Stimulated activated CD4-positive, alpha-beta T cell treated with anti-CD3 and anti-CD28 coated beads, Interleukin-1b, Interleukin-23, amount 100 ng/mL, for 24 hours (primary cell): ENCODE results near the gene ENTREP3.
"Not testable (repeated sequence)": the region's sequence is repeated elsewhere in the genome, so short reads cannot be mapped to it uniquely, and the experiment has no call there.

Experiments used
- DNase-seq, 4 experiments: peaks; one replicate each; pipeline ENCODE4 v3.0.0-alpha.2; 2020; ENCODE audit warnings: low read depth in 4 of 4, low spot score in 1 of 4

Gene ENTREP3

DNA sequence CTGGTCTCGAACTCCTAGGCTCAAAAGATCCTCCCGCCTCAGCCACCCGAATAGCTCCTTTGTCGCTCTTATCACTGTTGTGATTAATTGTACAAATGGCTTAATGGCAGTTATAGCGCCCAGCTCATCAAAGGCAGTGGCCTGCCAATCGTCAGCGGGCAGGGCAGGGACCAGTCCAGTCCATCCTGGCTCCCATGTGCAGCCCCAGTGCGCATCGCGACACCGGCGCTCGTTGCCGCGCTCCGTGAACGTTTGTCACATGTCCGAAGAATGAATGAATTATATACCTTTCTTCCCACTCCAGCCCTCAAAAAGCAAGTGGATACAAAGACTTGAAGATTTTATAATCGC is 28.4 kb downstream of the ENTREP3 start:
- peak in 1 of 4 experiments; percentile 45 for DNase-seq

- peak in 3 of 4 experiments; percentile 62 to 95 (median 69) for DNase-seq
Measured at GRCh38 chr1:155226188-155226909, 28.9 kb downstream of the ENTREP3 start.

- DNase-seq, result not testable (repeated sequence)
Measured at GRCh38 chr1:155225404-155225759, 29.9 kb downstream of the ENTREP3 start.

GRCh38 chr1:155223047-155223446 is 32.2 kb downstream of the ENTREP3 start:
- no peak for DNase-seq

DNA sequence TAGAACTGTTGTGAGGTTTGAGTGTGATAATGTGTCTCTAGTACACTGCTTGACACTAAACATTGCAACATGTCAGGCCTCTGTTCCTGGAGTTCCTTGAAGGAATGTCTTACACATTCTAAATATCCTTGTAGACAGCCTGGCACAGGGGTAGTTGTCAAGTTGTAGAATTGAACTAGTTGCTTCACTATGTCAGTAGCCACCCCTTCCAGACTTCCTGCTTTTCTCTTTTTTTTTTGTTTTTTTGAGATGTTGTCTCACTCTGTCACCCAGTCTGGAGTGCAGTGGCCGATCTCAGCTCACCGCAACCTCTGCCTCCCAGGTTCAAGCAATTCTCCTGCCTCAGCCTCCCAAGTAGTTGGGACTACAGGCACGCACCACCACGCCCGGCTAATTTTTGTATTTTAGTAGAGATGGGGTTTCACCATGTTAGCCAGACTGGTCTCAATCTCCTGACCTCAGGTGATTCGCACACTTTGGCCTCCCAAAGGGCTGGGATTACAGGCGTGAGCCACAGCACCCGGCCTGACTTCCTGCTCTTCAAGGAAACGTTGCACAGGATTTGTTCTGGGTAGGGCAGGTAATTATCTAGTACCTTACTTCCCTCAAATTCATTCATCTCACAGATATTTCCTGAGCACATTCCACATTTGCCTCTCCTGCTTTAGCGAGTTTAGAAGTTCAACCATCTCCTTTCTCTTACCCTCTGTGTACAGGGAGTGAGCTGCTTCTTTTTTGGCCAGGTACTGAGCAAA is 34.9 kb downstream of the ENTREP3 start:
- not testable (repeated sequence) for DNase-seq

DNA sequence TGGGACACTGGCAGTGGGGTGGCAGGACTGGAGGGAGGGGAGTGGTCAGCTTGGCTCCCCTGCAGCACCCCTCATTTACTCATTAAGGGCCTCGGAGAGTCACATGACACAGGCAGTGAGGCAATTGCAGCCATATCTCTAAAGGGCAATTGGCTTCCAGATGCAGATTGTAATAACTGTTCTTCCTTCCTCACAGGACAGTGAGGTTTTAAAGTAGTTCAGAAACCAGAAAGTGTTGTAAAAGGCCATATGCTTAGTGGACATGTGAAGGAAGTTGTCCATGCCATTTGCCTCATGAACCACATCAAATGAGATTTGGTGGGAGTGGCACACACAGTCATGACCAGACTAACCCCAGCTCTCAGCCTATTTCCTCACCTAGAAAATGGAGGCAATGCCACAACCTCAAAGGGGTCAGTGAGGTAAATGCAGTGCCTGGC is 35.7 kb downstream of the ENTREP3 start:
- DNase-seq, result no peak

GRCh38 chr1:155218854-155219591 is 36.3 kb downstream of the ENTREP3 start:
- DNase-seq, result no peak

DNA sequence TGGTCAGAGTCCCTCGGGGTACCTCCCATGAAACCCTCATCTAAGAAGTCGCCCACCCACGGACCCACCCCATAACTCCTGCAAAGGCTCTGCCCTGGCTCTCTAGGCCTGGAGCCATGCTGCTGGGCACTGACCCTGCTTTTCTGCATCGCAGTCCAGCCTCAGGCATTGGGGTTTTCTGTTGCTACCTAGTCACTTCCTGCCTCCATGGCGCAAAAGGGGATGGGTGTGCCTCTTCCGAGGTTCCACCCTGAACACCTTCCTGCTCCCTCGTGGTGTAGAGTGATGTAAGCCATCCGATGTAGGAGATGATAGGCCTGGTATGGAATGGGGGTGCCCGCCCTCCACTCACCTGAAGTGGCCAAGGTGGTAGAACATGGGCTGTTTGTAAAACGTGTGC is 40.6 kb downstream of the ENTREP3 start:
- DNase-seq, result not testable (repeated sequence)

- DNase-seq, result not testable (repeated sequence)
Measured at GRCh38 chr1:155212051-155212440, 43.2 kb downstream of the ENTREP3 start.

- DNase-seq, result not testable (repeated sequence)
Measured at GRCh38 chr1:155211381-155212050, 43.8 kb downstream of the ENTREP3 start.

DNA sequence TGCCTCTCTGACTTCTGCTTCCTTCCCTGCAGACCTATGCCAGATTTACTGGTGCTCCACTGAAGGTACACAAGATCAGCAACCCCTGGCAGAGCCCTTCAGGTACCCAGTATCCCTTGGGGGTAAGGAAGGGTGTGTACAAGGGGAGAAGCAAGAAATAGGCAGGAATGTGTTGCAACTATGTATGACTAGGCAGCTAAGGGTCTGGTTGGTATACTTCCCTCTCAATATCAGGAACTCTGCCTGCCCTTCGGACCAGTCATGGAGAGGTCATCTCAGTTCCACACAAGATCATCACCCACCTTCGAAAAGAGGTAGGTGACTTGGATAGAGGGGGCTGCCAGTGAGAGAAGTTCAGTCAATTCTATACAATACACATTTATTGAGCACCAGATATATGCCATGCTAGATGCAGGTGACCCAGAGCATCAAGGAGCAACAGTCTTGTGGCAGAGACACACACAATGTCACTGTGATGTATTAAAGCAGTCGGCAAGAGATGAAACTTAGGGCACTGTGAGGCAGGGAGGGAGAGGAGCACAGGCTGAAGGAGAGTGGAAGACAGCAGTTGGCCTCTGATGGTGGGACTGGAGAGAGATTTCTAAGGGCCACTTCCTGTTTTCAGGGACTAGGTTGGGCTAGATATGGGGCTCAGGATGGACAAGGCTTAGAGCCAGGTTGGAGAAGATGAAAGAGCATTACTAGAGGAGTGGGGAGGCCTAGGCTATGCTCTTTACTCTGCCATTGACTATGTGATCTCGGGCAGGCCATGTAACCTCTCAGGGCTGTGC is 44.8 kb downstream of the ENTREP3 start:
- DNase-seq, result no peak

- no peak for DNase-seq
Measured at GRCh38 chr1:155209312-155209721, 46.0 kb downstream of the ENTREP3 start.

DNA sequence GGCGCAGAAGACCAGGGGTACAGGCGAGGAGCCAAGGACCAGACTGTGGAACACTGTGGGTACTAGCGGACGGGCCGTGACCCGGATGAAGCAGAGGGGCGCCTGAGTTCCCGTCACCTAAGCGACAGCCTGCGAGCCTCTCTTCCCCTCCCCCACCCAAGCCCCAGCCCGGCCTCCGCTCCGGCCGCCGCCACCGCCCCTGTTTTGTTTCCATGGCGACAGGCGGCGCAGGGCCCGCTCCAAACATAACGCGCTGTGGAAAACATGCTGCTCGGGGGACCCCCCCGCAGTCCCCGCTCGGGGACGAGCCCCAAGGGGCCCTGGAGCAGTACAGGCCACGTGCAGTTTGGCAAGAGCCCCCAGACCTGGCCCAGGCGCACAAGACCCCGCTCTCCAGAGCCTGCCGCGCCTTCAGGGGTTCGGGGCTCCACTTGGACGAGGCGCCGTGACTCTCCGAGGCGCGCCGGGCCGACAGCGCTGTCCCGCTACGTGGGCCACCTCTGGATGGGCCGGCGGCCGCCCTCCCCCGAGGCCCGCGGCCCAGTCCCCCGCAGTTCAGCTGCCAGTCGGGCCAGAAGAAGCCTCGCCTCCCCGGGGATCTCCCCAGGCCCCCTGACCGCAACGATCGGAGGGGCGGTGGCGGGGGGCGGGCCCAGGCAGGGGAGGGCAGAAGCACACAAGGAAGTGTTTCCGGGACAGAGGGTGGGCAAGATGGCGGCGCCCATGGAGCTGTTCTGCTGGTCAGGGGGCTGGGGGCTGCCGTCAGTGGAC is 46.6 kb downstream of the ENTREP3 start, which contains the start of gene MTX1:
Gene MTX1 (plus strand): TSS at position 155 of the 771 bp plus-strand sequence. CDS start 110 bp downstream, at position 265.
- peak; percentile 67 to 85 (median 72) for DNase-seq

DNA sequence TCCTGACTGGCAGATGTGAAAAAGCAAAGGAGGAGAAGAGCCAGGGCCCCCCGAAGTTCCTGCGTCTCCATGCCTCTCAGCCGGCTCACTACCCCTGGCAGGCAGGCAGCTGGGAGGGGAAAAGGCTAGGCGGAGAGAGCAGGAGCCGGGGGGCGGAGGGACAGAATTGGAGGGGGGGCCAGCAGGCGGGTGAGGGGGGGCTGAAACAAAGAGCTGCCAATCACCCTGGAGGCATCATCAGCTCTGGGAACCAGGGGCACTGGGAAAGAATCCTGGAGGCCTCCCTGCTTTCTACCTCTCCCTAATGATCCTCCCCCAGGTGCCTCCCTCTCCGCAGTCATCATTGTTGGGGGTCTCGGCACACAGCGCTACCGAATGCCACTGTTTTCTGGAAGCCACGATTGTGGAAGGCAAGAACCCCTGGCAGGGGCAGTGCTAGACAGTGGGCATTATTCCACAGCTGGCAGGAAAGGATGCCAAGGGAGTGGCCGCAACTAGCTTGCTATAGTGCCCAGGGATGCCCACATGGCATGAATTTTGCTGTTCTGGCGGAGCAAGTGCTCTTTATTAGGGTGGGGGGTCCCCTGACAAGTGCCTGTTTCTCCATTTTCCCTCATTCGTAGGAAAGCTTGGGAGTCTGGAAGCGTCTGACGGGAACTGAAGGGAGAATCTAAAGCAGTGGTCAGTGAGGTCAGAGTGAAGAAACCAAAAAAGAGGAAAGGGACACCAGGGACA is 47.3 kb downstream of the ENTREP3 start, which contains the start of gene THBS3:
Gene THBS3 (minus strand): TSS at position 92 of the 735 bp plus-strand sequence. CDS start 21 bp downstream, at position 71.
- no peak for DNase-seq

DNA sequence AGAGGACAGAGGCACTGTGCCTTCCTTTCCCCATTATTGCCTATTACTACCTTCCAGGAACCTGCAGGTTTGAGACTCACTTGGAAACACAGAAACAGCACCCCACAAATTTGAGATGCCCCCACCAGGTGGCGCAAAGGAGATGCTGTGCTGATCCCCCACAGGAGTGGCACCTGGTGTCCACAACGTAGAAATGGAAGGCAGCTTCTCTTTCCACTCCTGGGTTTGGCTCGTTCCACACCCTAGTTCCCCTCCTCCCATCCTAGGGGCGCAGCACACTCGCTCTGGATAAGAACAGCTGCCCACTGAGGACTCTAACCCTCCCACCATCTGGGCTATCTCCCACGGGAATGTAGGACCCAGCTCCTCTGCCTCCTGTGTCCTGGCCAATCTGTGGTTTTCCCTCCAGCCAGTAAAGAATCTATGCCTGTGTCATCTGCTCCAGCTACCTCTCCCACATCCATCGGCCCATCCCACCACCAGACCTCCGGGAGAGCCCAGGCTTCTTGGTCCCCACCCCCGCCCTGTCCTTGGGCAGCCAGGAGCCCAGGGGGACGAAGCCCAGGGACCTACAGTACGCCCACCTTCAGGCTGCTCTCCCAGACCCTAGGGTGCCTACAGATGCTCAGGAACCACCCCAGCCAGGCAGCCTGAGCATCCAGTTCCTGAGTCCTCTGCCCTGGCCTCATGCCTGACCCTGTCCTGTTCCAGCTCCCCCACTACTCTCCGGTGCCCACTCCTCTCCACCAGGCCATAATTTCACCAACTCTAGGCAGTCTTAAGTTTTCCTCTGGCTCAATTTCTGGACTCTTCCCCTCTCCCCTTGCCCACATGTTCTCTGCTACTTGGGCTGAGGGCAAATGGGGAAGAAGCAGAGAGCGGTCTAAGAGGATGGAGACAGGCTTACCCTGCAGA is 48.1 kb downstream of the ENTREP3 start:
- DNase-seq, result peak; percentile 81 to 88 (median 85)

- DNase-seq, result no peak
Measured at GRCh38 chr1:155205969-155206593, 49.2 kb downstream of the ENTREP3 start.

- DNase-seq, result no peak
Measured at GRCh38 chr1:155205035-155205434, 50.2 kb downstream of the ENTREP3 start.
